HG02588 (cell line): Measurements from ENCODE around the gene WDFY1.

Experiments
- ATAC-seq: cut with Tn5 transposase; IDR thresholded peaks from one replicate; pipeline ENCODE4 v1.9.1; 2021; ENCODE audit warnings: mild to moderate bottlenecking, moderate library complexity; ENCODE audit not compliant: unreplicated experiment

WDFY1 gene

DNA sequence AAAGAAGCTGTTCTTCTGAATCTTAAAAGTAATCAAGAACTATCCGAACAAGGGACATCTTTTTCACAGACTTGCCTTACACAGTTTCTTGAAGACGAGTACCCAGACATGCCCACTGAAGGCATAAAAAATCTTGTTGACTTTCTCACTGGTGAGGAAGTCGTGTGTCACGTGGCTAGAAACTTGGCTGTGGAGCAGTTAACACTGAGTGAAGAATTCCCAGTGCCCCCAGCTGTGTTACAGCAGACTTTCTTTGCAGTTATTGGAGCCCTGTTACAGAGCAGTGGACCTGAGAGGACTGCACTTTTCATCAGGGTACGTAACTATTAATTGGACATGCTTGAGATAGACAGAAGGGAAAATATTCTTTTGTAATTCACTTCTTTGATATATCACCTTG is 14.6 kb upstream of the WDFY1 start:
- no peak for ATAC-seq

DNA sequence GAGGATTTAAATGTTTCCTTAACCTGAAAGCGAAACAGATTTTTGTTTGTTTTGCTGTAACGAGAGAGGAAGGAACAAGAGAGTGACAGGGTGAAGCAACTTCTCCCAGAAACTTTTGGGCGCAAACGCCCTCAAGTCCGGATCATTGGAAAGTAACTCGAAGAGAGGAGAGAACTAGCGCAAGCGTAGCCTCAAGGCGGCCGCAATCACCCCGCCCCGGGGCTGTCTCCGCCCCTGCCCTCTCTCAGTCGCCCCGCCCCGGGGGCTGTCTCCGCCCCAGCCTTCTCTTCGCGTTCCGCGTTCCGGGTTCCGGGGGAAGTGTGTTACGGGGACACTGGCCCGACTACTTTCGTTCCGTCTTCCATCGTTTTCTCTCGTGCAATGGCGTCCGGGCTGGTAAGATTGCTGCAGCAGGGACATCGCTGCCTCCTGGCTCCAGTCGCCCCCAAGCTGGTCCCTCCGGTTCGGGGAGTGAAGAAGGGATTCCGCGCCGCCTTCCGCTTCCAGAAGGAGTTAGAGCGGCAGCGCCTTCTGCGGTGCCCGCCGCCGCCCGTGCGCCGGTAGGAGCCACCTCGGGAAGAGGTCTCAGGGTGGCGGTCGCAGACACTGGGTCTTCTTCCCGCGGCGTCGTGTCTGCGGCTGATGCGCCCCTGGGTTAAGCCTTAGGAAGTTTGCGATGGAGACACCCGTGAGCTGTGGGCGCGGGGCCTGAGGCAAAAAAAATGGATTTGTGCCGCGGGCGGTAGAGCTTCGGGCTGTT is 12.1 kb upstream of the WDFY1 start, which contains the start of gene MRPL44:
TSS of gene MRPL44 (plus strand) at position 372 of the 760 bp plus-strand sequence. CDS start at position 382, 10 bp downstream.
- ATAC-seq = peak; percentile 88

DNA sequence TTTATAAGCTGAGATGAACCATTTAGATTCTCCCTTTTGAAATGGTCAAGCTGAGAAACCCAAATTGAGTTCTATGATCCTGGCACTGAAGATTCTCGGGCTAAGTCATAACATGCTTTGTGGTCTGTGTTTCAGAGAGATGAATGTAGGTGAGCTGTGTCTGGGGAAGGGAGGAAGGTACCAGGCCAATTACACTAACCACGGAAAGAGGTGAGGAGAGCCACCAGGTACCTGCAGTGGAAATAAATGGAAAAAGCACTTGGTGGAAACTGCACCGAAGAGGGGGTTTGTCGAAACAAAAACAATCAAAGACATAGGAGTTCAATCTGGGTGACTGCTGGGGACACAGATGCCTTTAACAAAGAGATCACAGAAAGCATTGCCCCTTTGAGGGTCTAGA is 11.2 kb upstream of the WDFY1 start:
- ATAC-seq = no peak

DNA sequence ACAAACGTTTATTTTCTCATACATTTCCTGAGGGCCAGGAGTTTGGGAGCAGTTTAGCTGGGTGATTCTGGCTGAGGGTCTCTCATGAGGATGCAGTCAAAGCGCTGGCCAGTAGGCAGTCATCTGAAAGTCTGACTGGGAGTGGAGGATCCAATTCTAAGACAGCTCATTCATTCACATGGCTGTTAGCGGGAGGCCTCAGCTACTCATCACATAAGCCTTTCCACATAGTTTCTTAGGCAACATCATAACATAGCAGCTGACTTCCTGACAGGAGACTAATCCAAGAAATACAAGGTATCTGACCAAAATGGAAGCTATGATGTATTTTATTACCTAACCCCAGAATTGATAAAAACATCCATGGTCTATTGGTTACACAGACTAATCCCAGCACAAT is 9.3 kb upstream of the WDFY1 start:
- ATAC-seq = no peak

DNA sequence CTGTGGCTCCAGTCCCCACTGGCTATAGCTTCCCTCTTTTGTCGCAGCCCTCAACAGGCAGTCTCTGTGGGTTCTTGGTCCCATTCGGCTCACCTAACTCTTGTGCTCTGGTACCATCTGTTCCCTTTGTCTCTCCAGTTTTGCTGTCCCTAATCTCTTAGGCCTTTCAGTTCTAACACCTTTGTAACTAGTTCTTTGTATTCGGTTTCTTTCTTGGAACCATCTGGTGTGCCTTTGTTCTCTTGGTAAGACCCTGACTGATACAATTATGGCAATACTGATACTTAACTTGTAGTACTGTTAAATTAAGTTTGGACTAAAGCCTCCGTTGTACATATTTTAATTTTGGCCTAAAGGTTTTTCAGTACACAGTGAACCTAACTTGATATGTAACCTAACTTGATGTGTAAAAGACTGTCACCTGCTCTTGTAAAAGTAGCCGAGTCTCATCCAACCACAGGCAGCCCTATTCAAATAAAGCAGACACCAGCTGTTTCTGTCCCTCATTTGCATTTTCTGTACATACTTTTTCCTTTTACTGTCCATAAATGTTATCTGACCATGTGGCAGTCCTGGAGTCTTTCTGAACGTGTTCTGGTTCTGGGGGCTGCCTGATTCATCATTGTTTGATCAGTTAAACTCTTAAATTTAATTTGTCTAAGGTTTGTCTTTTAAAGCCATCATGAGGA is 7.3 kb upstream of the WDFY1 start:
- peak; percentile 51 for ATAC-seq

DNA sequence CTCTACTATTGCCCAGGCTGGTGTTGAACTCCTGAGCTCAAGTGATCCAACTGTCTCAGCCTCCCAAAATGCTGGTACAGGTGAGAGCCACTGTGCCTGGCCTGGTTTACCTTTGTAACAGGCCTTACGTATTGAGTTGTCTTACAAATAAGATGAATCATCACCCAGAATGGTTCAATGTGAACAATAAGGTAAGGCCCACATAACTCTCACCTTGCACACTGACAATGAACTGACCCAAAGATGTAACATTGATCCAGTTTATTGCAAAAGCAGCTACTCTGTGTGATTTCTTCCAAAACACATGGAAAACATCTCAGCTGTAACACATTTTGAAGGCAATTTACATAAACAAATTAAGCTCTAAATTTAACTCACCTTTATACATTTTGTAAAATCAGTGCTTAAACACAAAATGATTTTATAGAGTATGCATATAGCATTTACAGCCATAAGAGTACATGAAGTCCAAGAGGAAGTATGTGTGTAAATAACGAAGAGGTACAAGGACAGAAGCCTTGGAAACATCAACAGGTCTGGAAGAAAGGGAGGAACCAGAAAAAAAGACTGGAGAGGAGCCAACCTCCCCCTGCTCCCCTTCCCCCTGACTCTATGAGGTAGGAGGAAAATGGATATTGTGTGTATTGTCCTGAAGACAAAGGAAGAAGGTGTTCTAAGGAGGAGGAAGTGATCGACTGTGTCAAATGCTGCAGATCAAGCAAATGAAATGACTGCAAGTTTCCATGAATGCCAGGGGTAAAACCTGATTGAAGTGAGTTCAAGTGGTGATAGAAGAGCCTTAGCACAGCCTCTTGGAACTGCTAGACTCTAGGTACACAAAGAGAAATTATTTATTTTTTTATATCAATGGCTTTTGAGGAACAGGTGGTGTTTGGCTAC is 5.6 kb upstream of the WDFY1 start:
- ATAC-seq = no peak

DNA sequence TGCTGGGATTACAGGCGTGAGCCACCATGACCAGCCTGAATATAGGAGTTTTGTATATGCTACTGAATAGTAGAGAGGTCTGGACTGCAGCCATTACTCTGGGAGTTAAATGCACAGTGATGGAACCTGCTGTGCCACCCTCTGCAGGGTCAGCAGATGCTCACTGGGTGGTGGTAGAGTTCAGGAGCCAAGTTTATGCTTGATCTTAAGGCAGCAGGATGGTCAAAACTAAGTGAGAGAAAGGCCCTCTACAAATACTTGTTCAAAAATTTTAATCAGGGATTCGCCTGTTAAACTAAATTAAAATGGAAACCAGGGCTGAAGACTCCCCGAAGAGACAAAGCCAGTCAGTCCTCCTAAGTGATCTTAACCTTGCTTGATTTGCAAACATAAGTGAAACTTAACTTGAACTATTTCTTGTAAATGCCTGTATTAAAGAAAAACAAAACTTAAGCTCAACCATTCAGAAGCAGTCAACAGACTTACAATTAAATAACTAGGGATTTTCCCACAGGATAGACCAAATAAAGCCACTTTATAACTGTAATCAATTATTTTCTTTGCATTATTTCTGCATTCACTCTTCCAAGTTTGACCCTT is 4.2 kb upstream of the WDFY1 start:
- no peak for ATAC-seq

DNA sequence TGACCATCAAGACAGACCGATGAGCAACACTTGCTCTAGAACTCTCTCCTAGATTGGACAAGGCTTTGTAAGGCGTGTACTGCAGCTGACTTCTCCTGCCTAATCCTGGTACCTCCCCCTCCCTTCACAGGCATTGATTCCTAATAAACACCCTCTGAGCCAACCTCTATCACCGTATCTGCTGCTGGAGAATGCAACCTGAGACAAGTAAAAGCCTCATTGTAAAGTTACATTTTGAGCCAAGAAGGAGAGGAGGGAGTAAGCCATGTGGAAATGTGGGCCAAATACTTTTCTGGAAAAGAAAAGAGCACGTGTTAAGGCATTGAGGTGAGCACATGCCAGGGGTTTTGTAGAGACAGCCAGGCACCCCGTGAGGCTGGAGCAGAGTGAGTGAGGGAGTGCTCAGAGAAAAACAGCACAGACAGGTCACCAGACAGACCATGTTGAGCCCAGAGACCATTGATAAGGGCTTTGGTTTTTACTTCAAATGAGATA is 2.6 kb upstream of the WDFY1 start:
- ATAC-seq = no peak

DNA sequence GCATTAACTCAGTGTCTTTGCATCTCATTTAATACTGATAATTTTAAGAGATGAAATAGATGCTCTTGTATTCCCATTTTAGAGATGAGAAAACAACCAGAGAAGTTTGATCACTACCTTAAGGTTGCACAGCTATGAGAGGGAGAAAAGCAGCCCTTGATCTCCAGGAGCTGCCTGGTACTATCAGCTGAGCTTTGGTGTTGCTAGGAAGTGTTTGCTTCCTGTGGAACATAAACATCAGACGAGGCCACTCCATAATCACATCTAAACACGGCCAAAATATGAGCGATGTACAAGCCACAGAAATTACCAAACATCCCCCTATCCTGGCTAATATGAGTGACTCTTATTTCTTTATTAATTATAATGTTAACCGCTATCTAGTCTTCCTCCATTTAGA is 620 bp upstream of the WDFY1 start:
- no peak for ATAC-seq

DNA sequence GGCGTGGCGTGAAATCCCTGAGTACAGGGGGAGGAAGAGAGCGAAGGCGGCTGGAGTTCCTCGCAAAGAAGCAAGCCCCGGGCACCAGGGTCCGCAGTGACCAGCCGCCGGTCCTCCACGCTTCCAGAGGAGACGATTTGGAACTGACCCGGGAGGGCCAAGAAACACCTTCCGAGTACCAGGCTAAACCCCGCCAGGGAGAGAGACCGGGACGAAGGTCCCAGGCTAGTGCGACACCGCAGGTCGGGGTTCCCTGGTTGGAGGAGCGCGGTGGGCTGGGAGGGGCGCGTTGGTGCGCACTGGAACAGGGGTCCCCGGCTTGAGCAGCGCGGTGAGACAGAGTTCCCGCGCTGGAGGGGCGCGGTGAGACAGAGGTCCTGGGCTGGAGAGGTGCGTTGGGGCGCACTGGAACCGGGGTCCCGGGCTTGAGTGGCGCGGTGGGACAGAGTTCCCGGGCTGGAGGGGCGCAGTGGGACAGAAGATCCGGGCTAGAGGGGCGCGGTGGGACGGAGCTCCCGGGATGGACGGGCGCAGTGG is 901 bp downstream of the WDFY1 start:
- no peak for ATAC-seq

DNA sequence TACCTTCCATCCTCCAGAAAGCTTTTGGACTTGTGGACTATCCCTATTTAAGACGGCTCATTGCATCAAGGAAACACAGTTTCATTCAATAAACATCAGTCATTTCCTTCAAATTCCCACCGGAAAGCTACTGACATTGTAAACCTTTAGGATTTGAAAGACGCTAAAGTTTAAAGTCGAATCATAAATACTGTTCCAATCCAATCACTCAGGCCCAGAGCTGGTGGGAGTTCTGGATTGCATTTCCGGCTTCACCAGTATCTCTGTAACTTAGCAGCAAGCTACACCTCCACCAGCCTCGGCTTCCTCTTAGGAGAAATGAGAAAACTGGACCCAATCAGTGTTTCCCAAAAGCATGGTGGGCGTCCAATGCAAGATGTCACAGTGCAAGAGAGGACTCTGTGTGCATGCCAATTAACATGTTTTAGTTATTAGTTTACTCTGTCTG is 1.6 kb downstream of the WDFY1 start:
- no peak for ATAC-seq

DNA sequence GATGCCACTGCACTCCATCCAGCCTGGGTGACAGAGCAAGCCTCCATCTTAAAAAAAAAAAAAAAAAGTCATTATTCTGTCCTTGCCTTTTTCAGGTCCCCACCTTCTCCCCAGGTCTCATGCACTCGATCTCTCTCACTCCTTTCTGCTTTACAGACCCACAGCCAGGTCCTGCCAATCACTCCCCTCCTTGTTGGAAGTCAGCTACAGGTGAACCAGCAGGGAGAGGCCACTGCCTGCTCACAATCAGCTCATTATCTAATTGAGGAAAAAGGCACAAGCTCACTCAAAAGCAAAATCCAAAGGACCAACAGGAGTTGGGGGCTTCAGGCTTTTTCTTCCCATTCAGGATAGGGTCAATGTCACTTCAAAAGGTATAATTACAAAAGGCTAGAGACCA is 2.0 kb downstream of the WDFY1 start:
- no peak for ATAC-seq

DNA sequence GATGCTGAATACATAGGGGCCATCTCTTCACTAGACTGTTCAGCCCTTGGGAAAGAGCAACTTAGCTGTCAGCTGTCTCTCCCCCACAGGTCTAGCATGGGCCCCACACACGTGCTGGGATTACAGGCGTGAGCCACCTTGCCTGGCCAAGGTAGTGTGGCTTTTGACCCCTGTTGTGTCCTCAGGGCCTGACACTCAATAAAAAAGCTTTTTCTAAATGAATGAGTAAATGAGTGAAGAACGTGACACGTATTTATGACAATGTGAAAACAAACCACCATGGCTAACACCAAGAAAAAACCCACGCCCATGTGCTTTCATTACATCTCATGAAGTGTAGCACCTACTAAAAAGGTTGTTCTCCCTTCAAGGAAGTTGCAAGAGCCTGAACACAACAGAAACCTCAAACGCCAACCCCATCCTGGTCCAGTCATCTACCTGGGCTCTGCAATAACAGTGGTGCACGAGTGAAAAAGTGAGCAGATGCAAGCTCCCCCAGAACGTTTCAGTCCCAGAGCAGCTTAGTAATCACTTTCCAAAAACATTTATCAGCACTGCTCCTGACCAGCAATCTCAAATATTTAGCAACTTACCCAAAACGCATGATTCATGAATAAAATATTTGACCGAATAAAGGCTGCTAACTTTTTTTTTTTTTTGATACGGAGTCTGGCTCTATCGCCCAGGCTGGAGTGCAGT is 3.4 kb downstream of the WDFY1 start:
- ATAC-seq = peak; percentile 36

DNA sequence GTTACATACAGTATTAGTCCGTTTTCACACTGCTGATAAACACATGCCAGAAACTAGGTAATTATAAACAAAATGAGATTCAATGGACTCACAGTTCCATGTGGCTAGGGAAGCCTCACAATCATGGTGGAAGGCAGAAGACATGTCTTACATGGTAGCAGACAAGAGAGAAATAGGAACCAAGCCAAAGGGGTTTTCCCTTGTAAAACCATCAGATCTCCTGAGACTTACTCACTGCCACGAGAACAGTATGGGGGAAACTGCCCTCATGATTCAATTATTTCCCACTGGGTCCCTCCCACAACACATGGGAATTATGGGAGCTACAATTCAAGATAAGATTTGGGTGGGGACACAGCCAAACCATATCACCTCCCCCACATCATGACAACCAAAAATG is 5.7 kb downstream of the WDFY1 start:
- peak; percentile 33 for ATAC-seq

DNA sequence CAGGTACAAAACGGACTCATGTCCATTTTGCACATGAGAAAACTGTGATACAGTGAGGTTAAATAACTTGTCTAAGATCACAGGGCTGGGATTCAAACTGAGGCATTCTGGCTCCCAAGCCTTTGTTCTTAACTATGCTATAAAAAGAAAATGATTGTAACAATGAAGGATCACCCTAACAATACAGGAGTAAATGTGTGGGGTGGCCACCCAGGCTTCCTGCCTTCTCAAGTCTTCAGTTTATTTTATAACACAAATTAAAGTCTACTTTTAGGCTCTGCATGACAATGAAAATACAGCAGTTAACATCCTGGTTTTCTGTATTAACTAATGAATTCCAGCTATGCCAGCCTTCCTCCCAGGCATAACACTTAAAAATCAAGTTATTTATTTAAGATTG is 7.6 kb downstream of the WDFY1 start:
- ATAC-seq = no peak

DNA sequence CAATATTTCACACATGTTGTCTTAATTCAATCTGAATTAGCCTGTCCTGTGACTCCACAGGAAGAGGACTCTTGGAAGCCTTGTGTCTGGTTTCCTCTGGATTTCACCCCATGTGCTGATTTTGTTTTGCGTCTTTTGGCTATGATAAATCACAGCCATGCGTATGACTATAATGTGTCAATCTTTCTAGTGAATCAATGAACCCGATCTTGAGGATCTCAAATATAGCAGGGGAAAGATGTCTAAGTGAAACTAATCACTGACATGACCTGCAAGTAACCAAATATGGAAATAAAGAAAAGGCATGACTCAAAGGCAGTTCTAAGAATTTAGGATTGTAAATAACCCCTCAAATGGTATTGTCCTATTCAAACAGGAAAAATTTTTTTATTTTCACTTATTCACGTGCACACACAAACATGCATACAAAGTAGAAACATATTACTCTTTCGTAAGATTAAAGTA is 8.2 kb downstream of the WDFY1 start:
- no peak for ATAC-seq

DNA sequence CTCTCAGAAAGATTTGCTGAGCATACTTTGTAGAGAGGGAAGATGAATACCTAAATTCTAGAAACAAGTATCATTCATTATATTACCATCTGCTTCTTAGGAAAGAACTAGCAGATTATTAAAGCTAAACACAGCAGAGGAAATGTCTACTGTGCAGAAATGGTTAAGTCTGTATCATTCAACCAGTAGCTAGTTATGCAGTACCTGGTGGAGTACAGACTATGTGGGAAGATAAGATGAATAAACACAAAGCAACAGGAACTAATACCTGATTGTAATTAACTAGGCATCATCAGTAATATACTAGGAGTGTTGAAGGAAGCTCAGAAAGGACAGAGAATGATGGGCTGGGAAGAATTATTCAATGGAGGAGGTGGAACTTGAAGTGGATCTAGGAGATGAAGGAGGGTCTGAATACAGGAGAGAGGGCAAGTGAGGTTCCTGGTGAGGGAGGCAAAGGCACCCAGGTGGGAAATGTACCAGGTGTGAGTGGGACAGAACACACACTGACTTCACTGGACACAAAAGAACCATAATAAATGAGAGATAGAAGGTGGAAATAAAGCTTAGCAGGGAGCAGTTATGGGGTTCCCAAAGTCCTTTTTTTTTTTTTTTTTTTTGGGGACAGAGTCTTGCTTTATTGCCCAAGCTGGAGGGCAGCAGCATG is 9.5 kb downstream of the WDFY1 start:
- ATAC-seq = no peak

DNA sequence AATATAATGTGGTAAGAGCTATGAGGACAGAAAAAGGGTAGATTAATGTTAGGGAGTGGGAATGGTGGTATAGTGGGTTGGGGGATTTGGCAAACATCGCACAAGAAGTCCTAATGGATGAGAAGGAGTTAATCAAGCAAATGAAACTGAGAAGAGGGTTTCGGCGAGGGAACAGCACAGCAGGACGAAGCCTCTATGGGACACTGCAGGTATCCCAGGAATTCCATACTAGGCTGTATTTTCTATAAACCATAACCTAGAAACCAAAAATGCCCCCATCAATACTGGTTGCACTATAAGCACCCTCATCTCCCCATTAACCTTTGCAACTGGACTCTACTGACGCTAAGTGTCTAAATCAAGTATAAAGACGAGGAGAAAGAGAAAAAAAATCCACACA is 10.3 kb downstream of the WDFY1 start:
- no peak for ATAC-seq
